DMS79 treated with DMSO at 0.1 percent for 48 hours (cell line): ENCODE measurements around the gene ADGRB2.

Experiments used
- DNase-seq: peaks from one replicate; lab custom pipeline; 2025; lab: John Stamatoyannopoulos, UW

Gene ADGRB2

DNA sequence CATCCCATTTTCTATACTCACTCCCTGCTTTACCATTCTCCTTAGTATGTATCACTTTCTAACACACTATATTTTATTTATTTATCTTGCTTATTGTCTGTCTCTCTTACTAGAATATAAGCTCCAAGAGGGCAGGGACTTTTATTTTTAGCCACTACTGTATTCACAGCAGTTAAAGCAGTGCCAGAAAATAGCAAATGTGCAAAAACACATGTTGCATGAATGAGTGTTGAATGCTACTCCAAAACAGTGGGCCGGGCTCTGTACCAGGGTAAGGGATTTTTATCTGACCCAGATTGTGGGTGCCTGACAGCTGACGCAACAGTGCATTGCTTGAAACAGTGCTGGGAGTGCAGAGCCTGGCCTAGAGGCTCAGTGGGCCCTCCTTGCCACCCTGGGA is 85.0 kb downstream of the ADGRB2 start:
- no peak for DNase-seq

DNA sequence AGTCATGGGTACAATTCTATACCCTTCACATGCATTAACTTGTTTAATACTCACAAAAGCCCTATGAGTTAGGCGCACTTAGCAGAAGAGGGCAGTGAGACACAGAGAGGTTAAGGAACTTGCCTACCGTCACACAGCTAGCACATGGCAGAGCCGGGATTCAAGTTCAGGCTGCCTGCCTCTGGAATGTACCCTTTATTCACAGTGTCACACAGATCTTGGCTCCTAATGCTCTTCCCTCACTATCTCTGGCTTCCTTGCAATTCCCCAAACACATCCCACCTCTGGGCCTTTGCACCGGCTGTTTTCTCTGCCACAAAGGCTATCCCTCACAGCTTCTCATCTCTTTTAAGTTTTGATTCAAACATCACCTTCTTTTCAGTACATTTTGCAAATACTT is 85.5 kb downstream of the ADGRB2 start:
- no peak for DNase-seq

GRCh38 chr1:31677949-31678348 is 86.2 kb downstream of the ADGRB2 start:
- DNase-seq, result no peak

- DNase-seq, result no peak
Observed at GRCh38 chr1:31677401-31677800, 86.7 kb downstream of the ADGRB2 start.
